ENCODE measurements around the gene TMEM59L. TPM values are rescaled to one million over a fixed set of nuclear protein-coding genes. Genes with fewer than 3 reads are reported as not detected.

TMEM59L gene
- total RNA-seq, 3 donors from 2014 or later: 1.2 to 2.3 TPM; not detected in 1

DNA sequence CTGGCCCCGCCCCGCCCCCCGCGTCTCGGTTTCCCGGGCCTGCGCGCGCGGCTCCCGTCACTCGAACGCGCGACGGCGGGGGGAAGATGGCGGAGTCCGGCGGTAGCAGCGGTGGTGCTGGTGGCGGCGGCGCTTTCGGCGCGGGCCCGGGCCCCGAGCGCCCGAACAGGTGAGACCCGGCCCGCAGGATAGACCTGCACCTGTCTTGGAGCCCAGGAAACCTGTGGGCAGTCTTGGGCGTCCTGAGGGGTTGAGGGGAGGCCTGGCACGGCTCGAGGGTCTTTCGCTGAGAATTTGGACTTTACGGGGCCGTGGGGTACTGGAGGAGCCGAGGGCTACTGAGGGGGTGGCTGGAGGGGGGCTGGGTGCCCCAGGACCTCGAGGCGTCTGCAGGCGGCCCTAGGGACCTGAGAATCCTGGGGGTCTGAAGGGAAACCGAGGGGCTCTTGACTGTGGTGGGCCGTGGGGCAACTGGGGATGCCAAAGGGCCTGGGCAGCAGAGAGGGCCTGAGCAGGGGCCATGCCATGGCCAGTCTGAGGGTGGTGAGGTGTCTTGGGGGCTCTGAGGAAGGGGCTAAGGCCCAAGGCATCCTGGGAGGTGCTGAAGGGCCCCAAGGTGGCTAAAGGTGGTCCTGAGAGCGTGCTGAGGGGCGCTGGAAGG lies 24.4 kb downstream of the TMEM59L start, which contains the start of gene KLHL26:
Gene KLHL26, plus strand, starts transcription at position 60 of the 661 bp plus-strand sequence. Its CDS starts 27 bp downstream, at position 87.
- TF ChIP-seq, protein P1, sequence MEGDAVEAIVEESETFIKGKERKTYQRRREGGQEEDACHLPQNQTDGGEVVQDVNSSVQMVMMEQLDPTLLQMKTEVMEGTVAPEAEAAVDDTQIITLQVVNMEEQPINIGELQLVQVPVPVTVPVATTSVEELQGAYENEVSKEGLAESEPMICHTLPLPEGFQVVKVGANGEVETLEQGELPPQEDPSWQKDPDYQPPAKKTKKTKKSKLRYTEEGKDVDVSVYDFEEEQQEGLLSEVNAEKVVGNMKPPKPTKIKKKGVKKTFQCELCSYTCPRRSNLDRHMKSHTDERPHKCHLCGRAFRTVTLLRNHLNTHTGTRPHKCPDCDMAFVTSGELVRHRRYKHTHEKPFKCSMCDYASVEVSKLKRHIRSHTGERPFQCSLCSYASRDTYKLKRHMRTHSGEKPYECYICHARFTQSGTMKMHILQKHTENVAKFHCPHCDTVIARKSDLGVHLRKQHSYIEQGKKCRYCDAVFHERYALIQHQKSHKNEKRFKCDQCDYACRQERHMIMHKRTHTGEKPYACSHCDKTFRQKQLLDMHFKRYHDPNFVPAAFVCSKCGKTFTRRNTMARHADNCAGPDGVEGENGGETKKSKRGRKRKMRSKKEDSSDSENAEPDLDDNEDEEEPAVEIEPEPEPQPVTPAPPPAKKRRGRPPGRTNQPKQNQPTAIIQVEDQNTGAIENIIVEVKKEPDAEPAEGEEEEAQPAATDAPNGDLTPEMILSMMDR (IDR thresholded peaks at IDR 0.05): no peak
- TF ChIP-seq POLR2AphosphoS5 (IDR thresholded peaks at IDR 0.05): peak in 2 of 3 donors; percentile 36 to 87
- Histone ChIP-seq H3K36me3 (no peaks in the 10 kb centered on the region), H3K27me3 (no peaks in the 10 kb centered on the region), H3K4me1 (peaks cover 0 to 12% of the 10 kb centered on the region in 2 donors), H3K27ac (peak within 1 kb of the TSS; percentile 84 to 95), H3K9me3 (no peaks in the 10 kb centered on the region), H3K4me3 (peak within 1 kb of the TSS; percentile 70 to 78 (median 74))
- intact Hi-C loops (cut with DNase I; ENCODE audit: low total_unique reads): no loop called here
- DNase-seq (ENCODE audit: low spot score in 2 of 2): no peak

DNA sequence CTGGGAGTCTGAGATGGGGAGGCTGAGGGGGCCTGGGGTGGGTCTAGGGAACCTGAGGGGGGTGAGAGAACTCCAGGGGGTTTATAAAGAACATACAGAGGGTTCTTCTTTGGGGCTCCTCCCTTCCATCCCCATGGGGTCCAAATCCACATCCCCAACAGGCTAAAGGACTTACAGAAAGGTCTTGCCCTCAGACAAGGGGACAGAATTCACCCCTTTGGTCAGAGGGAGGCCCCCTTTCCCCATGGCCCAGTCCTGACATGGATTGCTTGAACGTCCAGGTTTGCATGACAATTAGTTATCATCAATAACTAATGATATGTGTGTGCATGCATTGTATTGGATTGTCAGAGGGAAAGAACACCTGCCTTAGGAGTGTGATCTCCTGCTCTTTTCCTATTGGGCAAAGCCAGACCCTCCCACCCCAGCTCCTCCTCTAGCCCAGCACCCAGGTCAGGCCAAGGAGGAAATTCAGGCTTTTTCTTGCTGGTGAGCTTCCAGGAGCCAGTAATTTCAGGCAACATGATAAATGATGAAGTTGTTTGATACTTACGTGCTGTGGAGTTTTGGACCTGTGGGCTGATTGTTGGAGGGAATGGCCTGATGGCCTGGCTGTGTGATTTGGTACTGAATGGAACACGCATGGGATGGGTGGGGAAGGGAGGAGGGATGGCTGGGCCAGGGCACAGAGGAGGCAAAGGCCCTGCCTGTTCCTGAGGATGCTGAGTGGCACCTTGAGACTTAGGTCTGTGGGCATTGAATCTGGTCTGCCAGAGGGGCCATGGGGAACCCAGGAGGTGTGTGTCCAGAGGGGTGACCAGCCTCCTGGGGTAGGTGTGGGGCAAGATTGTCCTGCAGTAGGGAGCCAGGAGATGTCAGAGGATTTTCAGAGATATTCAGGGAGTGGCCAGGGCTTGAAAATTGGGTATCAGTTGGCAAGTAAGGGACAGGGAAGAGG lies 25.3 kb downstream of the TMEM59L start:
- intact Hi-C loops (cut with DNase I; ENCODE audit: low total_unique reads): no loop called here
- H3K4me1 ChIP-seq: peaks cover 0 to 12% of the 10 kb centered on the region in 2 donors
- H3K27ac ChIP-seq: peak overlapping the region; percentile 84 to 95
- no peaks in the 10 kb centered on the region for H3K27me3 ChIP-seq
- no peaks in the 10 kb centered on the region for H3K36me3 ChIP-seq
- TF ChIP-seq, protein P1 (IDR thresholded peaks at IDR 0.05): no peak
- no peak for TF ChIP-seq POLR2AphosphoS5 (IDR thresholded peaks at IDR 0.05)
- TF ChIP-seq POLR2A (IDR thresholded peaks at IDR 0.05): no peak
- H3K9me3 ChIP-seq: no peaks in the 10 kb centered on the region
- H3K4me3 ChIP-seq: peak overlapping the region; percentile 70 to 78 (median 74)
- peak in 1 of 2 donors; percentile 57 for DNase-seq (ENCODE audit: low spot score in 2 of 2)

DNA sequence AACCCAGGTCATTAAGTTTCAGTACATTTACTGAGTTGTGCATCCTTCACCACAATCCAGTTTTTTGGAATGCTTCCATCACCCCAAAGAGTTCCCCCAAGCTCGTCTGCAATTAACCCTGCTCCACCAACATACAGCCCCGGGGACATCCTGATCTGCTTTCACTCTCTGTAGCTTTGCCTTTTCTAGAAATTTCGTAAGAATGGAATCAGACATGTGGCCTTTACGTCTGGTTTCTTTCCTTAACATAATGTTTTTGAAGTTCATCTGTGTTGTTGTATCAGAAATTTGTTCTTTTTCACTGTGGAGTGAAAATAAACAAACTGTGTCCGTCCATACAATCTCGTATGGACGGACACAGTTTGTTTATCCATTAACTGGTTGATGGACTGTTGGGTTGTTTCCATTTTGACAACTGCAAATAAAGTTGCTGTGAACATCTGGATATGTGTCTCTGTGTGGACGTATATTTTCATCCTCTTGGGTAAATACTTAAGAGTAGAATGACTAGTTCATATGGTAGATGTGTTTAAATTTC lies 27.1 kb downstream of the TMEM59L start:
- intact Hi-C loops (cut with DNase I; ENCODE audit: low total_unique reads): no loop called here
- no peak overlapping the region for H3K27ac ChIP-seq

DNA sequence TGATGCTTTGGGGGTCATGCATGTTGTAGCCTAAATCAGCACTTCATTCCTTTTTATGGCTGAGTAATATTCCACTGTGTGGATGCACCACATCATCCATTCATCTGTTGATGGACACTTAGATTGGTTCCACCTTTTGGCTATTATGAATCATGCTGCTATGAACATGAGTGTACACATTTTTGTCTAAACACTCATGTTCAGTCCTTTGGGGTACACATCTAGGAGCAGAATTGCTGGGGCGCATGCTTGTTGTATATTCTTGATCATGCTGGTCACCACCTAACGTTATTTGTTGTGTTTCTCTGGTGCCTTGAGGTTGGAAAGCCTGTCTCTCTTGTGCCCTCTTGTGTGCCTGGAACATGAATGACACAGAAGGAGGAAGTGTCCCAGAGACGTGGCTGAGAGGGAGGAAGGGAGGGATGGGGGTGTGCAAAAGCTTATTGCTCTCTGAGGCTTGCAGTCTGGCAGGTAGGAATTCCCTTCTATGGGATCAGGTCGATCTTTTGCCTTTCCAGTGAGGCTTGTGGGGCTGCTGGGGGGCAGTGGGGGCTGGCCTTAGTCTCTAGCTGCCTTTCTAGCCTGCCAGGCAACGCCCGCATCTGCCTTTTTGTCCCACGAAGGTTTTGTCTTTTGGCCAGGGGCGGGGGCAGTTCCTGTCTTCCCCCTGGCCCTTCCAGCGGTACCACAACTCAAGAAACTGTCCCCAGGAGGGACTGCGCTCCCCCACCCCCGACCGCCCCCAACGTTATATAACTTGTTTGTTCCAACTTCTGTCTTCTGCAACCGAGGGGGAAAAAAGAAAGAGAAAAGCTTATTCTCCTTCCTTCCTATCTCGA lies 31.7 kb downstream of the TMEM59L start:
- Histone ChIP-seq H3K27ac (peak overlapping the region; percentile 50 to 75), H3K4me3 (peak overlapping the region in 2 of 3 donors; percentile 20 to 42), H3K36me3 (no peaks in the 10 kb centered on the region), H3K4me1 (no peaks in the 10 kb centered on the region), H3K9me3 (no peaks in the 10 kb centered on the region), H3K27me3 (no peaks in the 10 kb centered on the region)
- peak in 1 of 3 donors; percentile 33 for TF ChIP-seq POLR2AphosphoS5 (IDR thresholded peaks at IDR 0.05)
- TF ChIP-seq, protein P1 (IDR thresholded peaks at IDR 0.05): no peak
- DNase-seq (ENCODE audit: low spot score in 2 of 2): peak in 1 of 2 donors; percentile 54
- intact Hi-C loops (cut with DNase I; ENCODE audit: low total_unique reads): no loop called here

More for the DNA sequence above, 27.1 kb downstream of the TMEM59L start:
- Histone ChIP-seq H3K36me3 (no peaks in the 10 kb centered on the region), H3K4me1 (peaks cover 0 to 12% of the 10 kb centered on the region in 2 donors), H3K9me3 (no peaks in the 10 kb centered on the region), H3K4me3 (no peak overlapping the region), H3K27me3 (no peaks in the 10 kb centered on the region)
- TF ChIP-seq POLR2AphosphoS5 (IDR thresholded peaks at IDR 0.05): no peak
- TF ChIP-seq, protein P1 (IDR thresholded peaks at IDR 0.05): no peak
- no peak for TF ChIP-seq POLR2A (IDR thresholded peaks at IDR 0.05)
- no peak for DNase-seq (ENCODE audit: low spot score in 2 of 2)

Data from breast epithelium (tissue), 4 donors.